ENCODE data around the gene XYLB. TPM values are rescaled to one million over a fixed set of nuclear protein-coding genes. Genes with fewer than 3 reads are reported as not detected.

Gene XYLB
- total and polyA plus RNA-seq, 4 donors = 4.0 to 7.5 (median 6.4) TPM

DNA sequence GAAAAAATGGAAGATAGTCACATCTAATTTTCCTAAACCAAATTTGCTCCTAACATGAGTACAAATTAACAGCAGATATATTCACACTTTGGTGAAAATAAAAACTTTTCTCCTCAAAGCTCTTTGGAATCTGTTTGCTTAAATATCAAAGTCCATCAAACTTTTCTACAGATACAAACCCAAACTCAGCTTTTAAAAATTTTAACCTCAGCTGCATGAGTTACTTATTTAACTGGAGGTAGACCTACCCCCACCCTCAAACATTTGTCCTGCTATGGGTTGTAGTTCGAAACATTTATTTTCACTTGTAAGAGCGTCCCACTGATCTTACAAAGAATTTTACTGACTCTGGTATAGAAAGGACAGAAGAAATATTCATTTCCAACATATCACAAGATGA lies 8.9 kb upstream of the XYLB start:
- Histone ChIP-seq H3K36me3 (ENCODE audit: control insufficient read depth, insufficient read depth, low read length) (no peaks in the 10 kb centered on the region), H3K27ac (ENCODE audit: low read depth, low read length) (no peak overlapping the region), H3K4me3 (ENCODE audit: low read depth, low read length) (no peak overlapping the region), H3K4me1 (ENCODE audit: control insufficient read depth, insufficient read depth, low read length) (no peaks in the 10 kb centered on the region), H3K9me3 (ENCODE audit: control insufficient read depth, insufficient read depth, low read length) (peaks cover 2% of the 10 kb centered on the region), H3K27me3 (ENCODE audit: control insufficient read depth, insufficient read depth, low read length) (no peaks in the 10 kb centered on the region)
- DNase-seq (ENCODE audit: low read depth in 4 of 6, low spot score in 6 of 6) = no peak
- WGBS (ENCODE audit: insufficient coverage) = no CpG with 5 or more reads among the region's 2 CpGs

DNA sequence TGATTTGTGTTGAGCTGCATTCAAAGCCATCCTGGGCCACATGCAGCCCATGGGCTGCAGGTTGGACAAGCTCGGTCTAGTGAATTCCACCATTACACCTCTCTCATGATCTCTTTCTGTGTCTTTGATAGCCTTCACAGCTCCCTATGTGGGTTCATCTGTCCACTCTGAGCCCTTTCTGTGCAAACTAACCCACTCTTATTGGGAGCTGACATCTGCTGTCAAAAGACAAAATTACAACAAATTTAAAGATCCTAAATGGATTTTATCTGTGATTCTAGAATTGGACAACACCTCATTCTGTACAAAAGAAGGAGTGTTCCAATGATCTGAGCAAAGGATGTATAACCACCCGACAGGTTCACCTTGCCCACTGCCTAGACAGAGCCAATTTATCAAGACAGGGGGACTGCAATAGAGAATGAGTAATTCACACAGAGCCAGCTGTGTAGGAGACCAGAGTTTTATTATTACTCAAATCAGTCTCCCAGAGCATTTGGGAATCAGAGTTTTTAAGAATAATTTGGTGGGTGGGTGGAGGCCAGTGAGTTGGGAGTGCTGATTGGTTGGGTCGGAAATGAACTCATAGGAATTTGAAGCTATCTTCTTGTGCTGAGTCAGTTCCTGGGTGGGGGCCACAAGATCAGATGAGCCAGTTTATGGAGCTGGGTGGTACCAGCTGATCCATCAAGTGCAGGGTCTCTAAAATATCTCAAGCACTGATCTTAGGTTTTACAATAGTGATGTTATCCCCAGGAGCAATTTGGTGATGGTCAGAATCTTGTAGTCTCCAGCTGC lies 2.6 kb upstream of the XYLB start:
- peak in 2 of 6 donors; percentile 16 to 25 for DNase-seq (ENCODE audit: low read depth in 4 of 6, low spot score in 6 of 6)
- Histone ChIP-seq H3K4me1 (ENCODE audit: control insufficient read depth, insufficient read depth, low read length) (peaks cover 17% of the 10 kb centered on the region), H3K36me3 (ENCODE audit: control insufficient read depth, insufficient read depth, low read length) (no peaks in the 10 kb centered on the region), H3K9me3 (ENCODE audit: control insufficient read depth, insufficient read depth, low read length) (peaks cover 2% of the 10 kb centered on the region), H3K4me3 (ENCODE audit: low read depth, low read length) (no peak overlapping the region), H3K27ac (ENCODE audit: low read depth, low read length) (no peak overlapping the region), H3K27me3 (ENCODE audit: control insufficient read depth, insufficient read depth, low read length) (no peaks in the 10 kb centered on the region)
- WGBS (ENCODE audit: insufficient coverage) = 83% methylated on average over 1 of the region's 3 CpGs

DNA sequence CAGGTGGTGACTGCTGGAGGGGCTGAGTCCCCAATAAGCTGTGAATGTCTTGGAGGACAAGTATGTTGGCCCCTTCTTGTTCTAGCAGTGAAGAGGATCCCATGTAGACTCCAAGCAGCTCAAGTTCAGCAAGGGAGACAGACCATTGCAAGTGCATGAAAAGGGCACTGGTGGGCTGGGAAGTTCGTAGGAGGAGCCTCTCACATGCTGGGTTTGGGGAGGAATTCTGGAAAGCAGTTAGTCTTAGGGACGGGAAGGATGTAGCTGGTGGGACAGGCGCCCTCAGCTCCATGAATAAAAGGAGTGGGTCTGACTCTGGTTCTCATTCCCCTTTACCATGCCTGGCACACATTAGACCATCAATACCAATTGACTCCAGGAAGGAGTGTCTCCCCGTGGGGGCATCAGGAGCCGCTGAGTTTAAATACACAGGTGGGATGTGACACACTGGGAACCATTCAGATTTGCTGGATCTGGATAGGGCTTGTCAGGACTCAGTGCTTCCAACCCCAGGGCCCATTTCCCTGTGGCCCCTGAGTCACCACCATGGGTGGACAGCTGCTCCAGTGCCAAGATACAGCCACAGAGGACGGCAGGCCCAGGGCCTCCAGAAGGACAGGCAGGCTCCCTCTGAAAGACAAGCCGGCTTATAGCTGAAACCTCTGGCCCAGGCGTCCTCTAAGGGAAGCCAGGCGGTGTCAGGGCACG lies 552 bp upstream of the XYLB start:
- H3K27me3 ChIP-seq (ENCODE audit: control insufficient read depth, insufficient read depth, low read length) = no peaks in the 10 kb centered on the region
- H3K4me3 ChIP-seq (ENCODE audit: low read depth, low read length) = no peak overlapping the region
- H3K27ac ChIP-seq (ENCODE audit: low read depth, low read length) = no peak overlapping the region
- H3K9me3 ChIP-seq (ENCODE audit: control insufficient read depth, insufficient read depth, low read length) = peaks cover under 1% of the 10 kb centered on the region
- 5% methylated on average over 6 of the region's 10 CpGs for WGBS (ENCODE audit: insufficient coverage)
- peaks cover 17% of the 10 kb centered on the region for H3K4me1 ChIP-seq (ENCODE audit: control insufficient read depth, insufficient read depth, low read length)
- no peaks in the 10 kb centered on the region for H3K36me3 ChIP-seq (ENCODE audit: control insufficient read depth, insufficient read depth, low read length)
- DNase-seq (ENCODE audit: low read depth in 4 of 6, low spot score in 6 of 6) = no peak

DNA sequence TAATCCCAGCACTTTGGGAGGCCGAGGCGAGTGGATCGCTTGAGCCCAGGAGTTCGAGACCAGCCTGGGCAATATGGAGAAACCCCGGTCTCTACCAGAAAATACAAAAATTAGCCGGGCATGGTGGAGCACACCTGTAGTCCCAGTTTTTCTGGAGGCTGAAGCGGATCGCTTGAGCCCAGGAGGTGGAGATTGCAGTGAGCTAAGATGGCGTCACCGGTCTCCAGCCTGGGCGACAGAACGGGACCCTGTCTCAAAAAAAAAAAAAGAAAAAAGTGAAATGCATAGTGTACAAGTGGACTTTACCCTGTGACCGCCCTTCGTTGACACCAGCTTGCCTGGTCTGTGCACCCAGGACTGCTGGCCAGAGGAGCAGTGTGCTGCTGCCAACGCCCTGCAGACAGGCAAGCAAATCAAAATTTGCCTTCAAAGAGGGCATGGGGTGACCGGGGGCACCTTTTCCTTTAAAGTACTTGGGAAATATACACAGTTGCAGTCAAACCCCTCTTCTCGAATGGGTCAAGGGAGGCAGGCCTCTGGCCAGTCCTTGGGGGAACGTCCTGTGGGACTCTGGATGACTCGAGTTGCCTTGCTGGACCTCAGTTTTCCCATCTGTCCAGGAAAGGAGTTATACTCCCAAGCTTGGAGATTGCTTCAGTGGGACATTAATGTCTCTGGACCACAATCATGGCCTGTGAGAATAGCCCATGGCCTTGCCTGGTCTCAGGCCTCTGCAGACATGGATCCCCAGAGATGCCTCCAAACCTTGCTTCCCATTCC lies 1.0 kb downstream of the XYLB start:
- no peak overlapping the region for H3K27ac ChIP-seq (ENCODE audit: low read depth, low read length)

DNA sequence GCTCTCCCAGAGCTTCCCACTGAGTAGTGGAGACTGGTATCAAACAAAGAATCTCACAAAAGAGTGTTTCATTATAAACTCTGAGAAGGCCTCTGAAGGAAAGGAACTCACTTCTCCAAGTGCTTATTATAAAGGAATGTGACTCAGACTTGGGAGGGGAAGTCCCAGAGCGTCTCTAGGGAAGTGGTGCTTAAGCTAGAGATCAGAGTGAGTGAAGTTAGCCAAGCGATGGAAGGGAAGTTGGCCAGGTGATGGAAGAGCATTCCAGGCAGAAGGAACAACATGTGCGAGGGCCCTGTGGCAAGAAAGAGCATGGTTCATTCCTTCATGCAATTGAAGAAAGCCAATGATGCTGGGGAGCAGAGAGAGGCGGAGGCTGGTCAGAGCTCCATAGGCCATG lies 2.3 kb downstream of the XYLB start:
- Histone ChIP-seq H3K4me1 (ENCODE audit: control insufficient read depth, insufficient read depth, low read length) (peaks cover 17% of the 10 kb centered on the region), H3K27ac (ENCODE audit: low read depth, low read length) (no peak overlapping the region), H3K9me3 (ENCODE audit: control insufficient read depth, insufficient read depth, low read length) (no peaks in the 10 kb centered on the region), H3K4me3 (ENCODE audit: low read depth, low read length) (no peak overlapping the region), H3K27me3 (ENCODE audit: control insufficient read depth, insufficient read depth, low read length) (no peaks in the 10 kb centered on the region), H3K36me3 (ENCODE audit: control insufficient read depth, insufficient read depth, low read length) (no peaks in the 10 kb centered on the region)
- 91% methylated on average over 4 of the region's 4 CpGs for WGBS (ENCODE audit: insufficient coverage)
- no peak for DNase-seq (ENCODE audit: low read depth in 4 of 6, low spot score in 6 of 6)

More for the DNA sequence above, 1.0 kb downstream of the XYLB start:
- Histone ChIP-seq H3K4me1 (ENCODE audit: control insufficient read depth, insufficient read depth, low read length) (peaks cover 17% of the 10 kb centered on the region), H3K9me3 (ENCODE audit: control insufficient read depth, insufficient read depth, low read length) (no peaks in the 10 kb centered on the region), H3K27me3 (ENCODE audit: control insufficient read depth, insufficient read depth, low read length) (no peaks in the 10 kb centered on the region), H3K4me3 (ENCODE audit: low read depth, low read length) (peak overlapping the region; percentile 50), H3K36me3 (ENCODE audit: control insufficient read depth, insufficient read depth, low read length) (no peaks in the 10 kb centered on the region)
- DNase-seq (ENCODE audit: low read depth in 4 of 6, low spot score in 6 of 6) = no peak
- 85% methylated on average over 19 of the region's 19 CpGs for WGBS (ENCODE audit: insufficient coverage)

DNA sequence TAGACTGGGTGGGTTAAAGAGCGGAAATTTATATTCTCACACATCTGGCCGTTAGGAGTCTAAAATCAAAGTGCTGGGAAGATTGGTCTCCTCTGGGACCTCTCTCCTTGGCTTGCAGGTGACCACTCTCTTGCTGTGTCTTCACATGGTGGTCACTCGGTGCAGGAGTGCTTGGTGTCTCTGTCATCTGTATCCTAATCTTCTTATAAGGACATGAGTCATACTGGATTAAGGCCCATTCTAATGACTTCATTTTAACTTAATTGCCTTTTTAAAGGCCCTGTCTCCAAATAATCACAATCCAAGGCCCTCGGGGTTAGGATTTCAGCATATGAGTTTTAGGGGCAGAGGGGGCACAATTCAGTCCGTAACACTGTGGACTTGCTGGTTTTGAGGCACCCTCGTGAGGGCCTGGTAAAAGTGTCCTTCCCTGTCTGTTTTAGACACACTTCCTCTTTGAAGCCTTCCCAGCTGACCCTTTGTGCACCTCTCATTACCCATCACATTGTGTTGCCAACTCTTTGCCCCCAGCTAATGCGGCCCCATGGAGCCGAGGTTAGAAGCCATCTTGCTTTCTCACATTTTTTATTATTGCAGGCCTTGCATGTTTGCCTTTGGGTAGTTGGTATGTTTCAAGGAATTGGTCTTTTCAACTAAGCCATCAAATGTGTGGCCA lies 3.2 kb downstream of the XYLB start:
- Histone ChIP-seq H3K9me3 (ENCODE audit: control insufficient read depth, insufficient read depth, low read length) (no peaks in the 10 kb centered on the region), H3K4me3 (ENCODE audit: low read depth, low read length) (no peak overlapping the region), H3K27ac (ENCODE audit: low read depth, low read length) (no peak overlapping the region), H3K4me1 (ENCODE audit: control insufficient read depth, insufficient read depth, low read length) (peaks cover 17% of the 10 kb centered on the region), H3K36me3 (ENCODE audit: control insufficient read depth, insufficient read depth, low read length) (no peaks in the 10 kb centered on the region), H3K27me3 (ENCODE audit: control insufficient read depth, insufficient read depth, low read length) (no peaks in the 10 kb centered on the region)
- WGBS (ENCODE audit: insufficient coverage) = 93% methylated on average over 4 of the region's 8 CpGs
- DNase-seq (ENCODE audit: low read depth in 4 of 6, low spot score in 6 of 6) = no peak

DNA sequence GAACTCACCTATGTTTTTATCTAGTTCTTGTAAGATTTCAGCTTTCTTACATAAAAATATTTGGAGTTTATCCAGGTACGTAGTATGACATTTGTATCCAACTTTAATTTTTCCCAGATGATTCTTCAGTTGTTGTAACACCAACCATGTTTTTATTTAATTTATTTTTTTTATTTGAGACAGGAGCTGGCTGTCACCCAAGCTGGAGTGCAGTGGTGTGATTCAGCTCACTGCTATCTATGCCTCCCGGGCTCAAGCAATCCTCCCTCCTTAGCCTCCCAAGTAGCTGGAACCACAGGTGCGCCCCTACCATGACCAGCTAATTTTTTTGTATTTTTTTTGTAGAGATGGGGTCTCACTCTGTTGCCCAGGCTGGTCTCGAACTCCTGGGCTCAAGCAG lies 6.6 kb downstream of the XYLB start:
- H3K27ac ChIP-seq (ENCODE audit: low read depth, low read length) = no peak overlapping the region
- H3K4me1 ChIP-seq (ENCODE audit: control insufficient read depth, insufficient read depth, low read length) = no peaks in the 10 kb centered on the region
- H3K9me3 ChIP-seq (ENCODE audit: control insufficient read depth, insufficient read depth, low read length) = no peaks in the 10 kb centered on the region
- no CpG with 5 or more reads among the region's 4 CpGs for WGBS (ENCODE audit: insufficient coverage)
- no peak overlapping the region for H3K4me3 ChIP-seq (ENCODE audit: low read depth, low read length)
- no peaks in the 10 kb centered on the region for H3K27me3 ChIP-seq (ENCODE audit: control insufficient read depth, insufficient read depth, low read length)
- DNase-seq (ENCODE audit: low read depth in 4 of 6, low spot score in 6 of 6) = no peak
- no peaks in the 10 kb centered on the region for H3K36me3 ChIP-seq (ENCODE audit: control insufficient read depth, insufficient read depth, low read length)

DNA sequence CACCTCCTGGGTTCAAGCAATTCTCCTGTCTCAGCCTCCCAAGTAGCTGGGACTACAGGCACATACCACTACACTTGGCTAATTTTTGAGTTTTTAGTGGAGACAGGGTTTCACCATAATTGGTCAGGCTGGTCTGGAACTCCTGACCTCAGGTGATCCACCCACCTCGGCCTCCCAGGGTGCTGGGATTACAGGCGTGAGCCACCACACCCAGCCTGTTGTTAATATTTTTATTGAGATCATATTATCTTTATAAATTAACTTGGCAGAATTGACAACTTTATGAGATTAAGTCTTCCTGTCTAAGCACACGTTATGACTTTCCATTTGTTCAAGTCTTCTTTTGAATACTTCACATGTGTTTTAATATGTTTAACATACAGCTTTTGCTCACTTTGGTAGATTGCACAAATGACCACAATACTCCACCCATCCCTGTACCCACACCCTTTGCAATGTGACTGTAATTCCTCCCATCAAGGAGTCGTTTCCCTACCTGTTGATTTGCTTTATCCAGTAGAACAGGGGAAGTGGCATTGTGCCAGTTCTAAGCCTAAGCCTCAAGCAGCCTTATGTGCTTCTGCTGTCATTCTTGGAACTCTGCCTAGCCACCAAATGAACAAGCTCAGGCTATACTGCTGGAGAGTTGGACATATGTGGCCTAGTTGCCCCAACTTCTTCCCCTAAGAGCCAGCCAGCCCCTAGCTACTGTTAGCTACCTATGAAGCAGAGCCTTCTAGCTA lies 8.2 kb downstream of the XYLB start:
- peak in 2 of 6 donors; percentile 10 to 51 for DNase-seq (ENCODE audit: low read depth in 4 of 6, low spot score in 6 of 6)
- Histone ChIP-seq H3K9me3 (ENCODE audit: control insufficient read depth, insufficient read depth, low read length) (no peaks in the 10 kb centered on the region), H3K36me3 (ENCODE audit: control insufficient read depth, insufficient read depth, low read length) (no peaks in the 10 kb centered on the region), H3K27ac (ENCODE audit: low read depth, low read length) (no peak overlapping the region), H3K4me3 (ENCODE audit: low read depth, low read length) (no peak overlapping the region), H3K4me1 (ENCODE audit: control insufficient read depth, insufficient read depth, low read length) (no peaks in the 10 kb centered on the region), H3K27me3 (ENCODE audit: control insufficient read depth, insufficient read depth, low read length) (no peaks in the 10 kb centered on the region)
- WGBS (ENCODE audit: insufficient coverage) = no CpG with 5 or more reads among the region's 4 CpGs

DNA sequence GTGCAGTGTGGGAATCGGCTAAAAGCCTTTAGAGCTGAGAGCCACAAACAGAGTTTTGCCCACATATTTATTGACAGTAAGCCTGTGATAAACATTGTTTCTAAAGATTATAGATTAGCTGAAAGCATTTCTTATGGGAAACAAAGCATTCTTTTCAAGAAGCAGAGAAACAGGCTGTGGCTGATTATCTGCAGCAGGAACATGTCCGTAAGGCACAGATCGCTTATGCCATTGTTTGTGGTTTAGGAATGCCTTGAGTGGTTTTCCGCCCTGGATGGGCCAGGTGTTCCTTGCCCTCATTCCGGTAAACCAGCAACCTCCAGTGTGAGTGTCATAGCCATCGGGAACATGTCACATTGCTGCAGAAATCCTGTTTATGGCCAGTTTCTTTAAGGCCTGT lies 12.5 kb downstream of the XYLB start:
- Histone ChIP-seq H3K27ac (ENCODE audit: low read depth, low read length) (no peak overlapping the region), H3K4me3 (ENCODE audit: low read depth, low read length) (no peak overlapping the region), H3K27me3 (ENCODE audit: control insufficient read depth, insufficient read depth, low read length) (no peaks in the 10 kb centered on the region), H3K4me1 (ENCODE audit: control insufficient read depth, insufficient read depth, low read length) (no peaks in the 10 kb centered on the region), H3K36me3 (ENCODE audit: control insufficient read depth, insufficient read depth, low read length) (peaks cover 5% of the 10 kb centered on the region), H3K9me3 (ENCODE audit: control insufficient read depth, insufficient read depth, low read length) (no peaks in the 10 kb centered on the region)
- 95% methylated on average over 5 of the region's 6 CpGs for WGBS (ENCODE audit: insufficient coverage)
- DNase-seq (ENCODE audit: low read depth in 4 of 6, low spot score in 6 of 6) = no peak
